ENCODE data around the gene ZNF32.
"Not testable (repeated sequence)": the region's sequence is repeated elsewhere in the genome, so short reads cannot be mapped to it uniquely, and the experiment has no call there.

The ZNF32 gene

DNA sequence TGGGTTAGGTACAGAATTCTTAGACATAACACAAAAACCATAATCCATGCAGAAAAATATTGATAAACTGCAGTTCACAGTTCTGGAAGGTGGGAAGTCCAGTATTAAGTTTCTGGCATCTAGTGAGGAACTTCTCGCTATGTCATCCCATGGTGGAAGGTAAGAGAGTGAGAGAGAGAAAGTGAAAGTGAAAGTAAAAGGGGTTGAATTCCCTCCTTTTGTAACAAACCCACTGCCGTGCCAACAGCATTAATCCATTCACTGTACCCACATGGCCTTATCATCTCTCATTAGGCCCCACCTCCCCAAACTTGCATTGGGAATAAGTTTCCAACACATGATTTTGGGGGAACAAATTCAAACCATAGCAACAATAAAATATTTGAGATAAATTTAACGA lies 25.3 kb downstream of the ZNF32 start:
- Histone ChIP-seq H3K9me3 (replicated peaks; ENCODE audit: low read length) (peaks cover 7% of the 10 kb centered on the region), H3K36me3 (ENCODE audit: insufficient read depth, low read length) (no peaks in the 10 kb centered on the region), H3K9ac (ENCODE audit: low read depth, low read length) (no peak overlapping the region), H3K4me1 (ENCODE audit: control insufficient read depth, insufficient read depth, low read length) (no peaks in the 10 kb centered on the region), H3K4me2 (ENCODE audit: low read length) (peak overlapping the region; percentile 48), H3K4me3 (ENCODE audit: low read length) (peak overlapping the region; percentile 53), H3K27me3 (ENCODE audit: control insufficient read depth, insufficient read depth, low read length) (no peaks in the 10 kb centered on the region)

DNA sequence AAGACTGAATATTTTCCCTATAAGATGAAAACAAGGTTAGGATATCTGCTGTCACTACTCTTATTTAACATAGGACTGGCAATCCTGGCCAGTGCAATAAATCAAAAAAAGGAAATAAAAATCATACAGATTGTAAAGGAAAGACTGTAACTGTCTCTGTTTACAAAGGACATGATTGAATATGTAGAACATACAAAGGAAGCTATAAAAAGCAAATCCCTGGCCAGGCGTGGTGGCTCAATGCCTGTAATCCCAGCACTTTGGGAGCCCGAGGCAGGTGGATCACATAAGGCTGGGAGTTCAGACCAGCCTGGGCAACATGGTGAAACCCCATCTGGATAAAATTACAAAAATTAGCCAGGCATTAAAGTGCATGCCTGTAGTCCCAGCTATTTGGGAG lies 26.6 kb downstream of the ZNF32 start:
- no peak overlapping the region for H3K9ac ChIP-seq (ENCODE audit: low read depth, low read length)
- no peak overlapping the region for H3K4me3 ChIP-seq (ENCODE audit: low read length)
- peaks cover 2% of the 10 kb centered on the region for H3K36me3 ChIP-seq (ENCODE audit: insufficient read depth, low read length)
- H3K4me1 ChIP-seq (ENCODE audit: control insufficient read depth, insufficient read depth, low read length) = no peaks in the 10 kb centered on the region
- H3K27me3 ChIP-seq (ENCODE audit: control insufficient read depth, insufficient read depth, low read length) = no peaks in the 10 kb centered on the region
- peaks cover 15% of the 10 kb centered on the region for H3K9me3 ChIP-seq (replicated peaks; ENCODE audit: low read length)
- H3K4me2 ChIP-seq (ENCODE audit: low read length) = no peak overlapping the region

DNA sequence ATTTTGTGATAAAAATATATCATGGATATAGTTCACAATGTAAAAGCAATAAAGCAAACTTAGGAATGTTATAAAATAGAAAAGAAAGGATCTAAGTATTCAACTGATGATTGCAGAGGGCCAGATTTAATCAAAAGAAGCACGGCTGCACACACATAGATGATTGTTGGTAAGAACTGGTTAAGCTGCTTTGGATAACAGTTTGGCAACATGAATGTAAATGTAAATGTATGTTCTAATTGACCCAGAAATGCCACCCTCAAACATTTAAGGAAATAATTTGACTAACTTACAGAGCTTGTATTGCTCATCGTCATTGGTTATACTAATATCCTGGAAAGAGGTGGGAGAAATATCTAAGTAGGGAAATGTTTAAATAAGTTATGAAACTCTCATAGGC lies 29.3 kb downstream of the ZNF32 start:
- Histone ChIP-seq H3K9me3 (replicated peaks; ENCODE audit: low read length) (peaks cover 35% of the 10 kb centered on the region), H3K9ac (ENCODE audit: low read depth, low read length) (no peak overlapping the region), H3K4me3 (ENCODE audit: low read length) (no peak overlapping the region), H3K4me2 (ENCODE audit: low read length) (no peak overlapping the region), H3K27me3 (ENCODE audit: control insufficient read depth, insufficient read depth, low read length) (no peaks in the 10 kb centered on the region), H3K36me3 (ENCODE audit: insufficient read depth, low read length) (peaks cover 21% of the 10 kb centered on the region), H3K4me1 (ENCODE audit: control insufficient read depth, insufficient read depth, low read length) (no peaks in the 10 kb centered on the region)

DNA sequence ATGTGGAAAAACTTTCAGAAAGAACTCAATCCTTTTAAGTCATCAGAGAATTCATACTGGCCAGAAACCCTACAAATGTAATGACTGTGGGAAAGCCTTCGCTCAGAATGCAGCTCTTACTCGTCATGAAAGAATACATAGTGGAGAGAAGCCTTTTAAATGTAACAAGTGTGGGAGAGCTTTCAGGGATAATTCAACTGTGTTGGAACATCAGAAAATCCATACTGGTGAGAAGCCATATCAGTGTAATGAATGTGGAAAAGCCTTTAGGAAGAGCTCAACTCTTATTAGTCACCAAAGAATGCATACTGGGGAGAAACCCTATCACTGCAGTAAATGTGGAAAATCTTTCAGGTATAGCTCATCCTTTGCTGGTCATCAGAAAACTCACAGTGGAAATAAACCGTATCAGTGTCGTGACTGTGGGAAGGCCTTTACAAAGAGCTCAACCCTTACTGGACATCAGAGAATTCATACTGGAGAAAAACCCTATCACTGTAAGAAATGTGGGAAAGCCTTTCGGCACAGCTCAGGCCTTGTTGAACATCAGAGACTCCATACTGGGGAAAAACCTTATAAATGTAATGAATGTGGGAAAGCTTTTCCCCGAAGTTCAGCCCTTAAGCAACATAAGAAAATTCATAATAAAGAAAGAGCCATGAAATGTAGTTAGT lies 31.8 kb downstream of the ZNF32 start:
- Histone ChIP-seq H3K4me3 (ENCODE audit: low read length) (no peak overlapping the region), H3K9me3 (replicated peaks; ENCODE audit: low read length) (peaks cover 39% of the 10 kb centered on the region), H3K27me3 (ENCODE audit: control insufficient read depth, insufficient read depth, low read length) (no peaks in the 10 kb centered on the region), H3K4me1 (ENCODE audit: control insufficient read depth, insufficient read depth, low read length) (peaks cover 12% of the 10 kb centered on the region), H3K4me2 (ENCODE audit: low read length) (no peak overlapping the region), H3K9ac (ENCODE audit: low read depth, low read length) (no peak overlapping the region), H3K36me3 (ENCODE audit: insufficient read depth, low read length) (peaks cover 21% of the 10 kb centered on the region)

DNA sequence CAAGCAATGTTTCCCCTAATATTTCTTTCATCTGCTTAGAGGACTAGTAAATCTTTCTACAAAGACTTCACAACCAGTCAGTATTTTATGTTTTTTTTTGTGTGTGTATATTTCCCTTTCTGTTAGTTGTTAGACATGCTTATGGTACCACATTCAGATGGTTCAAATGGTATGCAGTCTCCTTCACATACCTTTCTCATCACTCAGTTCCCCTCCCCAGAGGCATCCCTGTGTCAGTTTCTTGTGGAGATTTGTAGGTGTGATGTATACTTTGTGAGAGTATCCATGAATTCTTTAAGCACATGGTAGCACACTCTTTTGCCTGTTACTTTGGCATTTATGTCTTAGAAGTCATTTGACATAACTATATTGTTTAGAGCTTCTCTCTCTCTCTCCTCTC lies 38.0 kb downstream of the ZNF32 start:
- H3K36me3 ChIP-seq (ENCODE audit: insufficient read depth, low read length) = peaks cover 9% of the 10 kb centered on the region

DNA sequence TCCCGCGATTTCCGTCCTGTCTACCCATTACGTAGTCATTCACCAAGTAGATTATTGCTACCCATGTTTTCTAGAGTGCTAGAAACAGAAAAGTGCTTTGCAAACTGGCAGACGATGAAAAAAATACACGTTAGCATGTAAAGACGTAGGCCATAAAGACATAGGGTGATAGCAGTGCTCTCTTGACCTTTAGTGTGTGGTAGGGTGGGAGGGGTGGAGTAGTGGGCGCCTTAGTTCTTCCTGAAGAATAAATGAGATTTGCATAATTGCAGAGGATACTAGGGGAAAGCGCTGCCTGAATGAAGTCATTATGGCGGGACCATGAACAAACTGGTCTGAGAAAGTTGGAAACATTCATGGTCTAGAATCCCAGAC lies 41.5 kb downstream of the ZNF32 start:
- H3K27me3 ChIP-seq (ENCODE audit: control insufficient read depth, insufficient read depth, low read length) = peaks cover 3% of the 10 kb centered on the region
- peaks cover 8% of the 10 kb centered on the region for H3K4me1 ChIP-seq (ENCODE audit: control insufficient read depth, insufficient read depth, low read length)
- peak overlapping the region; percentile 79 for H3K9ac ChIP-seq (ENCODE audit: low read depth, low read length)
- peak overlapping the region; percentile 97 for H3K4me2 ChIP-seq (ENCODE audit: low read length)
- H3K36me3 ChIP-seq (ENCODE audit: insufficient read depth, low read length) = peaks cover 4% of the 10 kb centered on the region
- no peaks in the 10 kb centered on the region for H3K9me3 ChIP-seq (replicated peaks; ENCODE audit: low read length)
- peak overlapping the region; percentile 82 for H3K4me3 ChIP-seq (ENCODE audit: low read length)

More for the DNA sequence above, 38.0 kb downstream of the ZNF32 start:
- Histone ChIP-seq H3K9ac (ENCODE audit: low read depth, low read length) (no peak overlapping the region), H3K4me1 (ENCODE audit: control insufficient read depth, insufficient read depth, low read length) (peaks cover 20% of the 10 kb centered on the region), H3K9me3 (replicated peaks; ENCODE audit: low read length) (peaks cover 10% of the 10 kb centered on the region), H3K4me3 (ENCODE audit: low read length) (no peak overlapping the region), H3K27me3 (ENCODE audit: control insufficient read depth, insufficient read depth, low read length) (no peaks in the 10 kb centered on the region), H3K4me2 (ENCODE audit: low read length) (no peak overlapping the region)

DNA sequence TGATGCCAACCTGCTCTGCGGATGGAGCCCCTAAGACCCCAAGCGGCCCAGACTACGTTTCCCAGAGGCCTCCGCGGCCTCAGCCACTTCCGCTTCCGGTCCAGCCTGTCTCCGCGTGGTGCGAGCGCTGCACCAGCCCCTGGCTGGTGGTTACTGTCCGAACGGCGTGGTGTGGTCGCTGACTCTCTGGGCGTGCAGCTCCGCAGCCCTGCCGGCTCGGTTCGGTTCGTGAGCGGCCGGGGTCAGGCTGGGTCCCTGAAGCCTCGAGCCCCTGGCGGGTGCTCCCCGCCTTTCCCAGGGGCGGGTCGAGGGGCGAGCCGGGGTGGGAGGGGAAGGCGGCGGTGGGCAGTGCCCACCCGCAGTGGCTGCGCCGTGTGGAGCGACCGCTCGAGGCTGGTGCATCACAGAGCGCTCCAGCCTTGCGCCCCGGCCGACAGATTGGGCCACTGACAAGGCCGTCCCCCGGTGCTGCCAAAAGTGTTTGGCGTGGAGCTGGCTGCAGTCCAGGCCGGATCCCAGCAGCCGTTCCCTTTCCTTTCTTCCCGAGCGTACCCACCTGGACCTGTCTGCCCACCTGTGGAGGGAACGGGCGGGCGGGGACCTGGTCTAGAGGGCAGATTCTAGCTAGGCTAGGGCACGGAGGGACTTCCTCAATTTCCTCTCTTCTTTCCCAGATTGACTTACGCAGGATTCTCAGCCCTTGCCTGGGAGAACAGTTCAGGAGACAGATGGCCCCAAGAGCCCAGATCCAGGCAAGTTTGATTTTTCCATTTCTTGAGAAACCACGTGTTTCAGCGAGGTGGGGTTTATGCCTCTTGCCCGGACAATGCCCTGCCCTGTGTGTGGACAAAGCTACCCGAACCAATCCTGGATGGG lies 42.1 kb downstream of the ZNF32 start, which contains the start of gene ZNF485:
TSS of gene ZNF485 (plus strand) at position 116 of the 876 bp plus-strand sequence. CDS start at position 729, 613 bp downstream.
- peaks cover 6% of the 10 kb centered on the region for H3K27me3 ChIP-seq (ENCODE audit: control insufficient read depth, insufficient read depth, low read length)
- H3K4me1 ChIP-seq (ENCODE audit: control insufficient read depth, insufficient read depth, low read length) = peaks cover 8% of the 10 kb centered on the region
- peak within 1 kb of the TSS; percentile 82 for H3K4me3 ChIP-seq (ENCODE audit: low read length)
- H3K9ac ChIP-seq (ENCODE audit: low read depth, low read length) = peak within 1 kb of the TSS; percentile 79
- H3K4me2 ChIP-seq (ENCODE audit: low read length) = peak within 1 kb of the TSS; percentile 97
- no peaks in the 10 kb centered on the region for H3K9me3 ChIP-seq (replicated peaks; ENCODE audit: low read length)
- peaks cover 4% of the 10 kb centered on the region for H3K36me3 ChIP-seq (ENCODE audit: insufficient read depth, low read length)

DNA sequence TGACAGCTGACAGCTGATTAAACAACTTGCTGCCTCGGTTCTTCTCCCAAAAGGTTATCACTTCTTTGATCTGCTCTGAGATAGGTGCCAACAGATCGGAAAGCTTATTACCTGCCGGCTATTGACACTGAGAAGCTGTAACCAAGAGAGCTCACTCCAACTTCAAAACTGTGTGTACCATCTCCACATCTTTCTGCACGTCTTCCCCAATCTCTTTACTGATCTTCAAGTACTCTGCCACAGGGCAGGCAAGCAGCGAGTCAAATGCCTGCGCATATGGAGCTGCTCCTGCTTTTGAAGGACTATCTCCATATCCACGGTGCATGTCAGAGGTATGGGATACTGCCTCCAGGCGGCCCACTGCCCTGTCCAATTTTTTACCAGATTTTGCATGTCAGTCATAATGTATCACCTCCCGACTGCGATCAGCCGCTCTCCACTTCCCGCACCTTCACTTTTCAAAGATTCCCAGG lies 42.8 kb downstream of the ZNF32 start:
- Histone ChIP-seq H3K36me3 (ENCODE audit: insufficient read depth, low read length) (peaks cover 4% of the 10 kb centered on the region), H3K4me1 (ENCODE audit: control insufficient read depth, insufficient read depth, low read length) (peaks cover 8% of the 10 kb centered on the region), H3K4me2 (ENCODE audit: low read length) (peak overlapping the region; percentile 97), H3K27me3 (ENCODE audit: control insufficient read depth, insufficient read depth, low read length) (peaks cover 9% of the 10 kb centered on the region), H3K9ac (ENCODE audit: low read depth, low read length) (no peak overlapping the region), H3K9me3 (replicated peaks; ENCODE audit: low read length) (no peaks in the 10 kb centered on the region), H3K4me3 (ENCODE audit: low read length) (peak overlapping the region; percentile 82)

DNA sequence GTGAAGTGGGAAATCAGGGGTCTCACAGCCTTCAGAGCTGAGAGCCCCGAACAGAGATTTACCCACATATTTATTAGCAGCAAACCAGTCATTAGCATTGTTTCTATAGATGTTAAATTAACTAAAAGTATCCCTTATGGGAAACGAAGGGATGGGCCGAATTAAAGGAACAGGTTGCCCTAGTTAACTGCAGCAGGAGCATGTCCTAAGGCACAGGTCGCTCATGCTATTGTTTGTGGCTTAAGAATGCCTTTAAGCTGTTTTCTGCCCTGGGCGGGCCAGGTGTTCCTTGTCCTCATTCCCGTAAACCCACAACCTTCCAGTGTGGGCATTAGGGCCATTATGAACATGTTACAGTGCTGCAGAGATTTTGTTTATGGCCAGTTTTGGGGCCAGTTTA lies 47.1 kb downstream of the ZNF32 start:
- not testable (repeated sequence) for H3K27me3 ChIP-seq (ENCODE audit: control insufficient read depth, insufficient read depth, low read length); H3K9ac ChIP-seq (ENCODE audit: low read depth, low read length); H3K36me3 ChIP-seq (ENCODE audit: insufficient read depth, low read length); H3K4me2 ChIP-seq (ENCODE audit: low read length); H3K9me3 ChIP-seq (replicated peaks; ENCODE audit: low read length); H3K4me3 ChIP-seq (ENCODE audit: low read length); H3K4me1 ChIP-seq (ENCODE audit: control insufficient read depth, insufficient read depth, low read length)

DNA sequence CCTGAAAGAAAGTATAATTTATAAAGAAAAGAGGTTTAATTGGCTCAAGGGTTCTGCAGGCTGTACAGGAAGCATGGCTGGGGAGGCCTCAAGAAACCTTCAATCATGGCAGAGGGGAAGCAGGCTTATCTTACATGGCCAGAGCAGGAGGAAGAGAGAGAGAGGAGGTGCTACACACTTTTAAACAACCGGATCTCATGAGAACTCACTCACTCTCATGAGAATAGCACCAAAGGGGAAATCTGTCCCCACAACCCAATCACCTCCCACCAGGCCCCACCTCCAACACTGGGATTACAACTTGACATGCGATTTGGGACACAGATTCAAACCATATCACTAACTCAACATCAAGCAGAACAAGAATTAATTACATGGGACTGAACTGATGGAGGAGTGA lies 49.3 kb downstream of the ZNF32 start:
- Histone ChIP-seq H3K4me2 (ENCODE audit: low read length) (no peak overlapping the region), H3K27me3 (ENCODE audit: control insufficient read depth, insufficient read depth, low read length) (peaks cover 9% of the 10 kb centered on the region), H3K9ac (ENCODE audit: low read depth, low read length) (no peak overlapping the region), H3K4me1 (ENCODE audit: control insufficient read depth, insufficient read depth, low read length) (peaks cover 3% of the 10 kb centered on the region), H3K9me3 (replicated peaks; ENCODE audit: low read length) (no peaks in the 10 kb centered on the region), H3K4me3 (ENCODE audit: low read length) (no peak overlapping the region), H3K36me3 (ENCODE audit: insufficient read depth, low read length) (no peaks in the 10 kb centered on the region)

DNA sequence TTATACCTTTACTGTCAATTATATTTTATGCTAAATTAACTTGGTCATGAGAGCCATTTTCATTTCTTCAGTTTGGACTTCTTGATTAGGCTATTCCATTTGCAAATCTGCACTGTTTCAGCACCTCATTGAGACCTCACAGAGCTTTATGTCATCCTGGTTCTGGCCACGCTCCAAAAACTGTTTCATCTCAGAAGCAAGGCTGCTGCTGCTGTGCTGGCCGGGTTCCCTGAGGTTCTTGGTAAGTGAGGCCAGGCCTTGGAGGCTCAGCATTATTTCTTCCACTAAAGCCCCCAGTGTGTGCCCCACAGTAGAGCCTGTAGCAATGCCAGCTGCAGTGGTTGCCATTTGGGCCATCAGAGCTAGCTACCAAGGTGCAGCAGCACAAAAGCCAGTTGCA lies 50.2 kb downstream of the ZNF32 start:
- Histone ChIP-seq H3K4me3 (ENCODE audit: low read length) (no peak overlapping the region), H3K4me2 (ENCODE audit: low read length) (no peak overlapping the region), H3K9ac (ENCODE audit: low read depth, low read length) (no peak overlapping the region), H3K36me3 (ENCODE audit: insufficient read depth, low read length) (no peaks in the 10 kb centered on the region), H3K9me3 (replicated peaks; ENCODE audit: low read length) (no peaks in the 10 kb centered on the region), H3K4me1 (ENCODE audit: control insufficient read depth, insufficient read depth, low read length) (peaks cover 3% of the 10 kb centered on the region), H3K27me3 (ENCODE audit: control insufficient read depth, insufficient read depth, low read length) (peaks cover 9% of the 10 kb centered on the region)
